GM12892 (cell line): ENCODE results near the gene APLP2.

Source experiments
- POLR2A ChIP-seq: IDR thresholded peaks from 2 replicates; pipeline ENCODE4 v1.6.1; 2011; ENCODE audit warnings: low read depth, low read length, control low read depth
- POLR2AphosphoS5 ChIP-seq: IDR thresholded peaks from 2 replicates; pipeline ENCODE4 v1.6.1; 2011; ENCODE audit warnings: low read depth, low read length, control low read depth

GRCh38 chr11:130179396-130180306 lies 110.0 kb downstream of the APLP2 start:
- TF ChIP-seq POLR2AphosphoS5 (no peak), POLR2A (no peak)
